Kidney (tissue), 14 donors: ENCODE measurements around the gene HDHD3. TPM values are rescaled to one million over a fixed set of nuclear protein-coding genes. Genes with fewer than 3 reads are reported as not detected.

Source experiments
- DNase-seq, 5 donors: peaks; one replicate each; pipeline ENCODE4 v3.0.0-alpha.2; 2013 to 2020
- FAIRE-seq: peaks from 2 replicates; lab custom pipeline; 2012; peaks lifted over from hg19 to GRCh38; lab: Jason Lieb, UNC
- H3K27ac ChIP-seq, 2 donors: one replicate each; pipeline ENCODE4 v1.7.0; 2013; ENCODE audit warnings: low read depth in 2 of 2, low read length in 2 of 2, inconsistent platforms in 1 of 2
- H3K27me3 ChIP-seq: one replicate; pipeline ENCODE4 v1.7.1; 2013; ENCODE audit warnings: low read length, inconsistent platforms; ENCODE audit not compliant: control insufficient read depth, insufficient read depth
- H3K36me3 ChIP-seq, 3 donors: one replicate each; pipeline versions ENCODE4 v1.7.0 to v1.7.1; 2013; ENCODE audit warnings: low read length in 3 of 3, control low read depth in 1 of 3, inconsistent platforms in 1 of 3; ENCODE audit not compliant: insufficient read depth in 3 of 3, control insufficient read depth in 2 of 3
- H3K4me1 ChIP-seq, 3 donors: one replicate each; pipeline versions ENCODE4 v1.7.0 to v1.7.1; 2013; ENCODE audit warnings: low read length in 3 of 3, inconsistent platforms in 1 of 3, low read depth in 1 of 3; ENCODE audit not compliant: control insufficient read depth in 2 of 3, insufficient read depth in 2 of 3
- H3K4me3 ChIP-seq, 3 donors: one replicate each; pipeline versions ENCODE4 v1.7.0 to v1.8.1; 2013; ENCODE audit warnings: low read length in 3 of 3, control low read depth in 1 of 3, inconsistent platforms in 1 of 3
- H3K9ac ChIP-seq, 3 donors: one replicate each; pipeline versions ENCODE4 v1.7.0 to v1.7.1; 2013; ENCODE audit warnings: low read length in 3 of 3, control low read depth in 1 of 3, inconsistent platforms in 1 of 3
- H3K9me3 ChIP-seq, 3 donors: one replicate each; pipeline versions ENCODE4 v1.7.0 to v1.7.1; 2013; ENCODE audit warnings: low read length in 3 of 3, control low read depth in 1 of 3, inconsistent platforms in 1 of 3; ENCODE audit not compliant: control insufficient read depth in 2 of 3, insufficient read depth in 1 of 3
- intact Hi-C: fragments of 100-400 bp; cut with DNase I; formaldehyde crosslinking; loops from one replicate; pipeline ENCODE4 v1.11.1; 2022
- polyA plus RNA-seq: library from polyadenylated mRNA; stranded (reverse); fragments of 350-450 nt; fragmentation: Illumina TruSeq; extraction: RNeasy Lipid Tissue Mini Kit (QIAGEN cat#74804); gene quantifications from one replicate; pipeline ENCODE4 v1.2.3, GENCODE V29; 2014; ENCODE audit warnings: low read depth, low replicate concordance; ENCODE audit not compliant: insufficient read depth
- total RNA-seq: library from RNA; stranded (reverse); fragmentation: NEBNext Ultra II Directional; extraction: Animal tissue kit (Norgen Biotek cat#: 25700); gene quantifications from one replicate; pipeline ENCODE4 v1.2.1, GENCODE V29; 2021
- TF ChIP-seq, protein P1 (sequence below): IDR thresholded peaks from 3 replicates; pipeline ENCODE4 v1.5.1; 2012; ENCODE audit warnings: mild to moderate bottlenecking, moderate library complexity, borderline replicate concordance; ENCODE audit not compliant: insufficient read depth; ENCODE audit errors: extremely low read depth
- donor health status: control.
- donor health status: control.
- donor health status: control.
- donor health status: control.
- donor health status: control.
- donor health status: DM: yes; HTN: yes; CAD: no.
- donor health status: Normal renal cell carcinoma (clear cell type).

HDHD3 gene
- total and polyA plus RNA-seq, 2 donors from 2014 or later = 29.8 to 107 TPM

DNA sequence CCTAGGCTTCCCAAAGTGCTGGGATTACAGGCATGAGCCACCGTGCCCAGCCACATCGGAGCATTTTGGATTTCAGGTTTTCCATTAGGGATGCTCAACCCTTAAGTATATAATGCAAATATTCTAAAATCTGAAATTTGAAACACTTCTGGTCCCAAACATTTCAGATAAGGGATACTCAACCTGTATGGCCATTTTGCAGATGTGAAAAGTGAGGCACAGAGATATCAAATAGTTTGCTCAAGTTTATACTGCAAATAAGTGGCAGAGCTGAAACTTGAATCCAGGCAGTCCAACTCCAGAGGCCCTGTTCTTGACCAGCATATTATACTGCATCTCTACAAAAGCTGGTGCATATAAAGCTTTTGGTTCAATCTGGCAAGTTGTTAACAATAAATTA is 39.1 kb downstream of the HDHD3 start:
- H3K27me3 ChIP-seq = no peaks in the 10 kb centered on the region
- no peak overlapping the region for H3K4me3 ChIP-seq
- FAIRE-seq (no peak), DNase-seq (no peak)
- H3K27ac ChIP-seq = no peak overlapping the region
- no peaks in the 10 kb centered on the region for H3K36me3 ChIP-seq
- intact Hi-C loops = no loop called here
- no peaks in the 10 kb centered on the region for H3K9me3 ChIP-seq
- TF ChIP-seq, protein P1, sequence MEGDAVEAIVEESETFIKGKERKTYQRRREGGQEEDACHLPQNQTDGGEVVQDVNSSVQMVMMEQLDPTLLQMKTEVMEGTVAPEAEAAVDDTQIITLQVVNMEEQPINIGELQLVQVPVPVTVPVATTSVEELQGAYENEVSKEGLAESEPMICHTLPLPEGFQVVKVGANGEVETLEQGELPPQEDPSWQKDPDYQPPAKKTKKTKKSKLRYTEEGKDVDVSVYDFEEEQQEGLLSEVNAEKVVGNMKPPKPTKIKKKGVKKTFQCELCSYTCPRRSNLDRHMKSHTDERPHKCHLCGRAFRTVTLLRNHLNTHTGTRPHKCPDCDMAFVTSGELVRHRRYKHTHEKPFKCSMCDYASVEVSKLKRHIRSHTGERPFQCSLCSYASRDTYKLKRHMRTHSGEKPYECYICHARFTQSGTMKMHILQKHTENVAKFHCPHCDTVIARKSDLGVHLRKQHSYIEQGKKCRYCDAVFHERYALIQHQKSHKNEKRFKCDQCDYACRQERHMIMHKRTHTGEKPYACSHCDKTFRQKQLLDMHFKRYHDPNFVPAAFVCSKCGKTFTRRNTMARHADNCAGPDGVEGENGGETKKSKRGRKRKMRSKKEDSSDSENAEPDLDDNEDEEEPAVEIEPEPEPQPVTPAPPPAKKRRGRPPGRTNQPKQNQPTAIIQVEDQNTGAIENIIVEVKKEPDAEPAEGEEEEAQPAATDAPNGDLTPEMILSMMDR = no peak
- H3K9ac ChIP-seq = no peak overlapping the region
- peaks cover 0 to 4% (median 0%) of the 10 kb centered on the region in 3 donors for H3K4me1 ChIP-seq

DNA sequence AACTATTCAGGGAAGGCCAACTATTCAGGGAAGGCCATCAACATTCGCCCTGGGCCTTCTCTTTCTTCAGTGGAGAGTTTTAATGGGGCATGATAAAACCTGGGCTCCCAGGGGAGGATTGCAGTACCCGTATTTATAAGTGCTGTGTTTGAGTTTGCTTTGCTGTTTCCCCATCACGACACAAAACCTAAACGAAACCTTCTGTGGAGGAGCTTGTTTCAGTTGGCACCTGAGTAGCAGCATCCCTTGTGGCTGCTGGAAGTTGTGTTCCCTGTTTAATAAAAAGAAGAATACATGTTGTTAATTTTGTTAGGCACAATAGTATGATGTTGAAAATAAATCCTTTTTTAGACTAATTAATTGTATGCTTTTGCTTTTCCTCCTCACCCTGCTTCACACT is 45.0 kb downstream of the HDHD3 start:
- H3K9me3 ChIP-seq = no peaks in the 10 kb centered on the region
- FAIRE-seq (no peak), DNase-seq (no peak)
- H3K4me1 ChIP-seq = no peaks in the 10 kb centered on the region
- intact Hi-C loops = no loop called here
- H3K36me3 ChIP-seq = peaks cover 0 to 4% (median 2%) of the 10 kb centered on the region in 3 donors
- H3K9ac ChIP-seq = no peak overlapping the region
- TF ChIP-seq, protein P1 = no peak
- H3K4me3 ChIP-seq = no peak overlapping the region
- H3K27me3 ChIP-seq = no peaks in the 10 kb centered on the region
- H3K27ac ChIP-seq = no peak overlapping the region

DNA sequence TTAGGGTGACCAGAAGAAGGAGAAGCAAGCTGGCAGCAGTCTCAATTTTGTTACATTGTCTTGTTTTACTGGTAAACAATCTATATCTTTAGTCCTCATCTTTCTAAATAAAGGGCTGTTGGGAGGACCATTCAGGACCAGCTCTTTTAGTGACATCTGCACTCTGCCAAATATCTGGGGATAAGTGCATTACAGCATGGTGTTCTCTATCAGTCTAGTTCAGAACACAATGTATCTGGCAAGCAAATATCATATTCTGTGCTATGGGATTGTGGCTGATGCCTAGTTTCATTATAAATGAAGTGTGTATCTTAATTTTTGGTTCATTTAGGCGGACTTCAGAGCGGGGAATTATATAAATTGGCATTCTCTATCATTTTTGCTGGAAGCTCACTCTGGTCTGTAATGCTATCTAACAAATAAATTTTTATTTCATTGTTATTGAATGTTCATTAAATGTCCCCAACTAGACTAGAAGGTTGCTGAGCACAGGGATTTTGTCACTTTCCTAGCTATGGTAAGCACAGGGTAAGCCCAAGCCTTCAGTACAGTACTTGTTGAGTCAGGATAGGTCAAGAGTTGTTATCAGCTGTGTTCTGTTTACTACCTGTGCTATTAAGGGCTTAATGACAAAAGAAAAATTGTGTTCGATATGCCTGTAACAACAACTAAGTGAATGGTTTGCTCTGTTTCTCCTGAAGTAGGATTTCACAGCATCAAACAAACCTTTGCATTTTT is 48.6 kb downstream of the HDHD3 start:
- intact Hi-C loops = no loop called here
- no peak for FAIRE-seq
- Histone ChIP-seq H3K4me3 (no peak overlapping the region), H3K9ac (no peak overlapping the region), H3K36me3 (peaks cover 0 to 4% (median 2%) of the 10 kb centered on the region in 3 donors), H3K27ac (no peak overlapping the region), H3K9me3 (no peaks in the 10 kb centered on the region), H3K4me1 (no peaks in the 10 kb centered on the region), H3K27me3 (no peaks in the 10 kb centered on the region)
- DNase-seq = no peak
- TF ChIP-seq, protein P1 = no peak
